Stimulated activated effector memory CD8-positive, alpha-beta T cell treated with anti-CD3 and anti-CD28 coated beads, Interleukin-12 subunit alpha, Interleukin-12 subunit beta, amount 100 ng/mL, for 72 hours (primary cell): ENCODE results near the gene MOB3B.
A peak's percentile ranks its signal among the peaks of the same experiment; 100 is the strongest.

ENCODE experiments used
- ATAC-seq: fragments of 150-1000 bp; cut with Tn5 transposase; 2 replicates; pipeline ENCODE4 v1.10.0; 2021
- DNase-seq, 2 donors: peaks; one replicate each; pipeline ENCODE4 v3.0.0; 2021 to 2022; ENCODE audit warnings: low spot score in 2 of 2
- H3K27ac Mint-ChIP-seq: one replicate; pipeline ENCODE4 v1.8.0; 2022; ENCODE audit warnings: mild to moderate bottlenecking, mixed read lengths
- H3K36me3 Mint-ChIP-seq: one replicate; pipeline ENCODE4 v1.8.0; 2022; ENCODE audit warnings: mild to moderate bottlenecking, mixed read lengths
- H3K4me1 Mint-ChIP-seq: one replicate; pipeline ENCODE4 v1.8.0; 2022; ENCODE audit warnings: mixed read lengths
- H3K4me3 Mint-ChIP-seq: one replicate; pipeline ENCODE4 v1.8.0; 2022; ENCODE audit warnings: mild to moderate bottlenecking, mixed read lengths
- H3K9me3 Mint-ChIP-seq: one replicate; pipeline ENCODE4 v1.8.0; 2022; ENCODE audit warnings: mixed read lengths

Gene MOB3B

DNA sequence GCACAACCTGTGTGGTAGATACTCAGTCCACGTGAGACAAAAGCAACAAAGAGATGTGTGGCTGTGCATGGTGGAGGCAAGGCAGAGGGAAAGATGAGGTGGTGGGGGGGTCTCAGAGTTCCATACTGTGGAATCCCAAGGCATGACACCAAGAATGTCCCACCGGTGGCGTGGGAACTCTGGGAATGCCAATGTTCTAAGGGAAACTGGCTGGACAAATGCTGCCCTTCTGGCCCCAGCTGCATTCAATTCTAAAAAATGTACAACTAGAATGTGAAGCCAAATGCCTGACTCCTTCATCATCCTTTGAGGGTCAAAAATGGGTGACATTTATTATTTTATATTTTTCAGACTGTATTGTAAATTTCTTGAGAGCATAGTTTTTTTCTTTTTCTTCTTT, 174.4 kb downstream of the MOB3B start:
- H3K4me1 Mint-ChIP-seq, result peaks cover 12% of the 10 kb centered on the region
- no peak for DNase-seq
- no peak overlapping the region for H3K4me3 Mint-ChIP-seq
- ATAC-seq, result no peak
- H3K36me3 Mint-ChIP-seq, result no peaks in the 10 kb centered on the region
- no peaks in the 10 kb centered on the region for H3K9me3 Mint-ChIP-seq
- no peak overlapping the region for H3K27ac Mint-ChIP-seq

DNA sequence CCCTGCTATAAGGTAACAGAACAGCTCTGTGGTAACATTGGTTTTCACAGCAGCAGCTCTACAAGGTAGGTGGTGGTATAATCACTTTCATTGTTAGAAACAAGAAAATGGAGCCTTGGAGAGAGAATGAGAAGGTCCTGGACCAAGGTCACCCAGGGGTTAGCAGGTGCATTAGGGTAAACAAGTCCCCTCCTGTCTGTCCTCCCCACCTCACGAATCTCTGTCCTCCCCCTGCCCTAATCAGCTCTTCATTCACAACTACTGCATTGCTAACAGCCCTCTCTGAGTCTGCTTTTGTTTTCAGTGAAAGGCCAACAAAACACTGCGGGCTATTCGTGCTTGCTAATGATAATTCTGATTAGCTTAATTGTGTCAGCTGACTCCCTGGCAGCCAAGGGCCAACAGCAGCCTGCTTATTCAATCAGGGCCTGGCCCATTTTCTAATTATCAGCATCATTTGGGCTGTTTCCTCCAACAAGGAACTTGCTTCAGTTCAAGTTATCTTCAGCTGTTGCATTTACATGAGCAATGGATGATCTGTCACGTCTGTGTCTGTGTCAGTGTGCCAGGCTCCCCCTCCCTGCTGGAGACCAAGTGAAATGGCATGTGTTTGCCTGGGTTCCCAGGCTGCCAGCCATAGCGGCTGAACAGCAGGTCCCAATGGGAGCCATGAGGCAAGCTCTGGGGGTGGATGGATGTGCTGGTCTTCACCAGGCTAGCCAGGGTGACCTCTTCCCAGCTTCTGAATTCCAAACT, 176.0 kb downstream of the MOB3B start:
- DNase-seq, result no peak
- Mint-ChIP-seq H3K9me3 (no peaks in the 10 kb centered on the region), H3K4me3 (no peak overlapping the region), H3K27ac (no peak overlapping the region), H3K4me1 (peaks cover 12% of the 10 kb centered on the region), H3K36me3 (no peaks in the 10 kb centered on the region)
- peak; percentile 50 for ATAC-seq

DNA sequence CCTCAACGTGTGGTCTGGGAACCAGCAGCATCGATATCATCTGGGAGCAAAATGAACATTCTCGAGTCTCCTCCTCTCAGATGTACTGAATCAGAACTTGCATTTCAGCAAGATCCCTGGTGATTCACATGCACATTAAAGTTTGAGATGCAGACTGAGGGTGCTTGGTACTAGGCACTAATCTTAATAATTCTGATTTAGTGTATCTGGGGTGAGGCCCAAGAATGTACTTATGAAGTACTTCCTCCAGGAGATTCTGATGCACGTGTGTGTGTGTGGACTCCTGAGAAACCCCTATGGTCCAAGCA, 176.5 kb downstream of the MOB3B start:
- Mint-ChIP-seq H3K27ac (no peak overlapping the region), H3K36me3 (no peaks in the 10 kb centered on the region), H3K4me1 (peaks cover 12% of the 10 kb centered on the region), H3K9me3 (no peaks in the 10 kb centered on the region), H3K4me3 (no peak overlapping the region)
- no peak for DNase-seq
- no peak for ATAC-seq

GRCh38 chr9:27352457-27353165, 177.0 kb downstream of the MOB3B start:
- peaks cover 12% of the 10 kb centered on the region for H3K4me1 Mint-ChIP-seq
- H3K27ac Mint-ChIP-seq, result no peak overlapping the region
- no peak overlapping the region for H3K4me3 Mint-ChIP-seq
- ATAC-seq (peak; percentile 41), DNase-seq (no peak)
- no peaks in the 10 kb centered on the region for H3K9me3 Mint-ChIP-seq
- H3K36me3 Mint-ChIP-seq, result no peaks in the 10 kb centered on the region

GRCh38 chr9:27351438-27351837, 178.2 kb downstream of the MOB3B start:
- Mint-ChIP-seq H3K4me3 (no peak overlapping the region), H3K27ac (no peak overlapping the region), H3K9me3 (no peaks in the 10 kb centered on the region), H3K4me1 (peaks cover 12% of the 10 kb centered on the region), H3K36me3 (no peaks in the 10 kb centered on the region)
- no peak for DNase-seq
- ATAC-seq, result no peak

DNA sequence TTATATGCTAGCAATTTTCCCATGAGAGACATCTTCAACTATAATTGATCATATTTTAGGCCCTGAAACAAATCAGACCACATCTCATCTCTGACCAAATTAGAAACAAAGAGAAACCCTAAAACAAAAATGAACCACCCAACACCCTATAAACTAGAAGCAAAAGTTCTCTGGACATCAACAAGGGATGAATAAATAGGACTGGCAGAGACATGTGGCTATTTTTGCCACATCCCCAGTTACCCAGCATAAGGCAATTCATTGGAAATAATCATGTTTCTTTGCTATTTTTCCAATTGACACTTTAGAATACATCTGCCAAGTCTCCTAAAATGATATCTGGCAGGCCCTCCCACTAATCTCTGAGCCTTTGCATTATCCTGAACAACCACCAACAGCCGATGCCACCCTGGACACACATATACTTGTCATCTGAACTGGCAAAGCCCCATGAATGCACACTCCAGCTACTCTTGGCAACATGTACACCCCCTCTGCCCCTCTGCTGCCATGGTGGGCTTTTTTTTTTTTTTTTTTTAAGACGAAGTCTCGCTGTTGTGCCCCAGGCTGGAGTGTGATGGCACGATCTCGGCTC, 179.1 kb downstream of the MOB3B start:
- Mint-ChIP-seq H3K36me3 (no peaks in the 10 kb centered on the region), H3K27ac (no peak overlapping the region), H3K4me1 (peaks cover 12% of the 10 kb centered on the region), H3K4me3 (no peak overlapping the region), H3K9me3 (no peaks in the 10 kb centered on the region)
- DNase-seq (no peak), ATAC-seq (no peak)

DNA sequence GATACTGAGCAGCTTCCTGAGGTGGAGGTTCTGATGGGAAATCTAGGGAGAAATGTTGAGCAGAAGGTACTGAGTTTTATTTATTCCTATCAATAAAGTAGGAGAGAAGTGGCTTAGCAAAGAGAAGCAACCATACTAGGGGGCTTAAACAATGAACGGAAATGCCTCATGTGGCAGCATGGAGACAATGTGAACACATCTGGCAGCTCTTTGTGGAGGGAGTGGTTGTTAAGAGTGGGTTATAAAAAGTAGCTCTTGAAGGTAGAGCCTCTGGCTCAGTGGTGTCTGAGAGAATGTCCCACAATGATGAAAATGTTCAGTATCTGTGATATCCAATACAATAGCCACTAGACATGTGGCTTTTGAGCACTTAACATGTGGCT, 179.9 kb downstream of the MOB3B start:
- peaks cover 12% of the 10 kb centered on the region for H3K4me1 Mint-ChIP-seq
- no peaks in the 10 kb centered on the region for H3K36me3 Mint-ChIP-seq
- no peak for ATAC-seq
- H3K9me3 Mint-ChIP-seq, result no peaks in the 10 kb centered on the region
- H3K27ac Mint-ChIP-seq, result no peak overlapping the region
- DNase-seq, result no peak
- H3K4me3 Mint-ChIP-seq, result no peak overlapping the region

DNA sequence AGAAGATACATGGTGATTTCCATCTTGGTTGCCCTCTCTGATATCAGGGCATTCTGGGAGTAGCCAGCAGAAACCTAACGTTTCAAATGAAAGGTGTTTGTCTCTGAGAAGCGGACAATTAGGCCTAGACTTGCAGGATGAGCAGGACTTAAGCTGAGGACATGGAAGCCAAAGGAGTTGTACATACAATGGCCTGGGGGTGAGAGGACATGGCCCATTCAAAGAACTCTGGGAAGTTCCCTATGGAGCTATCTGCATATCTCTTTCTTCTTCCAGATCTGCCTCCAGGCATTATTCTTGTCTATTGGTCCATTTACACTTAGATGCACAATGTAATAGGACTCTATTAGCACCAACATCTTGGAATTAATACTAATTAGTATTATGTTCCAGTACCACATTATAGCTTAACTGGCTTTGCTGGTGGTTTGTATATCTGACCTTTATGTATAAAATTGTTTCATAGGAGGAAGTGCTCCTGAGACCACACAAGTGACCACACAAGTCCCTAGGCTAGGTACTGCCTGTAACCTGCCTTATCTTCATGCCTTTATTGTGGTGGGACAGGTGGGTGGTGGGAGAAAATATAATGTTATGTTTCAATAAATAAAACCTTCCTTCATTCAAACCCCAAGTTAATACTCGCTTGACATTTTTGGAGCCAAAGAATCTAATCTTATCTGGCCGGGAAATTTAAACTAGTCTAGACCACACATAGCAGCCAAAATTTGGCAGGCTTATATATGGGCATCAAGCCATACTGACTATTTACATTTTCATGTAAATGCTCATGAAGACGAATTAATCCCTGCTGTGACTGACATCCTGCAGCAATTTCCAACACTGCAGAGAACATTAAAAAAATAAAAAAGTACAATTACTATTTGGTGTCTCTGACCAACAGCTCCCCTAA, 180.6 kb downstream of the MOB3B start:
- Mint-ChIP-seq H3K4me1 (peaks cover 12% of the 10 kb centered on the region), H3K4me3 (no peak overlapping the region), H3K9me3 (no peaks in the 10 kb centered on the region), H3K27ac (no peak overlapping the region), H3K36me3 (no peaks in the 10 kb centered on the region)
- no peak for ATAC-seq
- DNase-seq, result no peak

GRCh38 chr9:27347889-27348288, 181.7 kb downstream of the MOB3B start:
- no peaks in the 10 kb centered on the region for H3K9me3 Mint-ChIP-seq
- H3K36me3 Mint-ChIP-seq, result no peaks in the 10 kb centered on the region
- H3K4me1 Mint-ChIP-seq, result peaks cover 12% of the 10 kb centered on the region
- no peak overlapping the region for H3K27ac Mint-ChIP-seq
- ATAC-seq (no peak), DNase-seq (no peak)
- no peak overlapping the region for H3K4me3 Mint-ChIP-seq

DNA sequence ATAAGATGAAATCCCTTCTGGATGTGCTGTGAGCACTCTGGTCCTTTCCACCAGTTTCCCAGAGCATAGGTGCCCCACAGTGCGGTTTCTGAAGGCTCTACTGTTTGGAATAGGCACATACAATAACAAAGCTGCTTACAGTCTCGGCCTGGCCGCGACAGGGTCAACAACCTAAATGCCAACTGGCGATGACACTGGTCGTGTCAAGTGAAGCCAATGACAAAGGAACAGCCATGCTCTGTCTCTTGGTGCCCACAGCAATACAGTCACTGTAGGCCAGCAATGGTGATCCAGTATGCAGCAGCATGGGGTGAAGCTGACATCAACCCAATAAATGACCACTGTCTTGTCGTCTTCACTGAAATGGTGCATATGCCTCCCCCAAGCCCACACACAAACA, 184.8 kb downstream of the MOB3B start:
- Mint-ChIP-seq H3K4me3 (no peak overlapping the region), H3K36me3 (no peaks in the 10 kb centered on the region), H3K9me3 (no peaks in the 10 kb centered on the region), H3K27ac (no peak overlapping the region), H3K4me1 (no peaks in the 10 kb centered on the region)
- DNase-seq (no peak), ATAC-seq (no peak)

DNA sequence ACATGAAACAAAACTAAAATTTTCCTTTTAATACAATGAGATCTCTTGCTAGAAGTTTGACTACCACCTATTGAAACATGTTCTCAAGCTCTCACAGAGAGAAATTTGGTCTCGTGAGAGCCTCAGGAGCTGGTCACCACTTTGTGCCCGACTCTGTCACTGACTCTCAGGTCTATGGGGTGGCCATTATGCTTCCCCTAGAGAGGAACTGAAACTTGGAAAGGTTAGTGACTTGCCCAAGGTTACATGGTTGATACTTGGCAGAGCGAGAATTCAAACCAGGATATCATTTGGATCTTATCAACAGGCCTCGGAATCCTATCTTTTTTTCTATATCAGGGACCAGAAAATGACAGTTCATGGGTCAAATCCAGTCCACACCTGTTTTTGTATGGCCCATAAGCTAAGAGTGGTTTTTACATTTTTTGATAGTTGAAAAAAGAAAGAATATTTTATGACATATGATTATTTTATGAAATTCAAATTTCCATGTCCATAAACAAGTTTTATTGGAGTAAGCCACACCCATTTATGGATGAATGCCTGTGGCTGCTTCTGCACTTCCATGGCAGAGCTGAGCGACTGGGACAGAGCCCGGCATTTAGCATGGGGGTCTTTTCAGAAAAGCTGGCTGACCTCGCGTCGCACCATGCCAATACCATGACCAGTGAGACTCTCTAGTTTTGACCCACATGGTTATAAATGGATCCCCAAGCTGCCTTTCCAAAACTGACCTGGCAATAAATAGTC, 187.9 kb downstream of the MOB3B start:
- ATAC-seq (no peak), DNase-seq (no peak)
- H3K27ac Mint-ChIP-seq, result no peak overlapping the region
- H3K9me3 Mint-ChIP-seq, result no peaks in the 10 kb centered on the region
- no peaks in the 10 kb centered on the region for H3K36me3 Mint-ChIP-seq
- H3K4me3 Mint-ChIP-seq, result no peak overlapping the region
- no peaks in the 10 kb centered on the region for H3K4me1 Mint-ChIP-seq

DNA sequence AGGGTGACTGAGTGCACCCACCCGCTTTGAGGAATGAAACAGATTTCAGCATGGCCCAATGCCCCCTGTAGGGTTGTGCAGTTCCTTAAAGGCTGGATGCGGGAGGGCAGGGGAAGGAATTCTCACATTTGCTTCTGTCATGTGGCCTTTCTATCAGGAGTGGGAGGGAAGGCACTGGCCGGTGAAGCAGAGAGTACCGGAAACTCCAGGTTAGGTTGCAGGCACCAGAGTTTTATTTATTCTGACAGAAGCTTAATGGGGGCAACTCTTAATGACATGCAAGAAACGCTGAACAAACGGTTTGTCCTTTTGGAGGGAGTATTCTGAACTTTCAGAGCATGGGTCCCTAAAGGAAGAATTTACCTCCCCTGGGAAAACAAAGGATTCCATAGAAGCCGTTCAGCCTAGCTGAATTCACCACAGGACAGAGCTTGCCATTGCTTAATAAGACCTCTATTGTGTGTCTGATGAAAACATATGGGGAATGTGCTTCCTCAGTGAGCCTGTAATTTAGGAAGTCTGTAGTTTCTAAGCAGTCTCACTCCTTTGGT, 188.6 kb downstream of the MOB3B start:
- Mint-ChIP-seq H3K9me3 (no peaks in the 10 kb centered on the region), H3K36me3 (no peaks in the 10 kb centered on the region), H3K27ac (no peak overlapping the region), H3K4me3 (no peak overlapping the region), H3K4me1 (no peaks in the 10 kb centered on the region)
- ATAC-seq (no peak), DNase-seq (no peak)

DNA sequence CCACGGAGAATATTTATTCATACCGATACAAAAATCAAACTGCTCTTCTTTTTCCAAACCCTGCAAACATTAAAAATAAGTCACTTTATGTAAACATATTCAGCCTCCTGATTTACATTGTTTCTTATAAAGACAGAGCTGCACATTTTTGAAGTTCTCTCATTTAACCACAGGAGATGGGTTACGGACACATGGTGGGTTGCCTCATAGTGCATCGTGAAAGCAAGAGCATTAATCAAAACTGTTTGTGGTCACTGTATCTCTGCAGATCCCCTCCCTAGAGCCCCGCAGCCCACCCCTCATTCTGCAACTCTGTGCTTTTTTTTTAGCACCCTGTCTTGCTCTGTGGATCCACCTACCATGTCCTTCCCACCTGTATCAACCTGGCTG, 189.3 kb downstream of the MOB3B start:
- DNase-seq, result no peak

GRCh38 chr9:27339661-27340284, 189.8 kb downstream of the MOB3B start:
- Mint-ChIP-seq H3K9me3 (no peaks in the 10 kb centered on the region), H3K36me3 (no peaks in the 10 kb centered on the region), H3K4me3 (no peak overlapping the region), H3K27ac (no peak overlapping the region), H3K4me1 (no peaks in the 10 kb centered on the region)
- DNase-seq (no peak), ATAC-seq (no peak)

More for the DNA sequence above, 189.3 kb downstream of the MOB3B start:
- H3K9me3 Mint-ChIP-seq, result no peaks in the 10 kb centered on the region
- no peaks in the 10 kb centered on the region for H3K4me1 Mint-ChIP-seq
- H3K27ac Mint-ChIP-seq, result no peak overlapping the region
- ATAC-seq, result peak; percentile 29
- no peak overlapping the region for H3K4me3 Mint-ChIP-seq
- H3K36me3 Mint-ChIP-seq, result no peaks in the 10 kb centered on the region
